ENCODE data around the gene TSPAN9.

- TF ChIP-seq EZH2phosphoT487 (IDR thresholded peaks at IDR 0.05; ENCODE audit: borderline replicate concordance, low read depth): no peak
- TF ChIP-seq, protein P1, sequence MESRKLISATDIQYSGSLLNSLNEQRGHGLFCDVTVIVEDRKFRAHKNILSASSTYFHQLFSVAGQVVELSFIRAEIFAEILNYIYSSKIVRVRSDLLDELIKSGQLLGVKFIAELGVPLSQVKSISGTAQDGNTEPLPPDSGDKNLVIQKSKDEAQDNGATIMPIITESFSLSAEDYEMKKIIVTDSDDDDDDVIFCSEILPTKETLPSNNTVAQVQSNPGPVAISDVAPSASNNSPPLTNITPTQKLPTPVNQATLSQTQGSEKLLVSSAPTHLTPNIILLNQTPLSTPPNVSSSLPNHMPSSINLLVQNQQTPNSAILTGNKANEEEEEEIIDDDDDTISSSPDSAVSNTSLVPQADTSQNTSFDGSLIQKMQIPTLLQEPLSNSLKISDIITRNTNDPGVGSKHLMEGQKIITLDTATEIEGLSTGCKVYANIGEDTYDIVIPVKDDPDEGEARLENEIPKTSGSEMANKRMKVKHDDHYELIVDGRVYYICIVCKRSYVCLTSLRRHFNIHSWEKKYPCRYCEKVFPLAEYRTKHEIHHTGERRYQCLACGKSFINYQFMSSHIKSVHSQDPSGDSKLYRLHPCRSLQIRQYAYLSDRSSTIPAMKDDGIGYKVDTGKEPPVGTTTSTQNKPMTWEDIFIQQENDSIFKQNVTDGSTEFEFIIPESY (IDR thresholded peaks at IDR 0.05; ENCODE audit: borderline replicate concordance, low read depth): no peak
- TF ChIP-seq CTCF (IDR thresholded peaks at IDR 0.05): peak; percentile 99
- TF ChIP-seq CHD2 (IDR thresholded peaks at IDR 0.05; ENCODE audit: low read length, partially characterized antibody): no peak
These were observed 3.5 kb upstream of the TSPAN9 start for GRCh38 chr12:3073438-3074250.

Measured in SK-N-SH (cell line).